Subcutaneous abdominal adipose tissue (tissue), 5 donors: Measurements from ENCODE around the gene EPYC.

ENCODE experiments used
- H3K27ac ChIP-seq: one replicate; pipeline ENCODE4 v1.7.0; 2013; ENCODE audit warnings: low read depth, mild to moderate bottlenecking, inconsistent platforms, low read length, moderate library complexity
- H3K27me3 ChIP-seq, 5 donors: one replicate each; pipeline ENCODE4 v1.7.0; 2013; ENCODE audit warnings: low read length in 5 of 5, inconsistent platforms in 1 of 5; ENCODE audit not compliant: control insufficient read depth in 5 of 5, insufficient read depth in 4 of 5
- H3K36me3 ChIP-seq, 5 donors: one replicate each; pipeline ENCODE4 v1.7.0; 2013; ENCODE audit warnings: low read length in 5 of 5; ENCODE audit not compliant: control insufficient read depth in 5 of 5, insufficient read depth in 5 of 5
- H3K4me1 ChIP-seq, 5 donors: one replicate each; pipeline ENCODE4 v1.7.0; 2013; ENCODE audit warnings: low read length in 5 of 5, mild to moderate bottlenecking in 3 of 5, moderate library complexity in 1 of 5; ENCODE audit not compliant: control insufficient read depth in 5 of 5, insufficient read depth in 5 of 5
- H3K4me3 ChIP-seq, 5 donors: one replicate each; pipeline ENCODE4 v1.7.0; 2013; ENCODE audit warnings: low read length in 5 of 5, low read depth in 1 of 5
- H3K9ac ChIP-seq, 5 donors: one replicate each; pipeline ENCODE4 v1.7.0; 2013; ENCODE audit warnings: low read length in 5 of 5, mild to moderate bottlenecking in 4 of 5, moderate library complexity in 3 of 5
- H3K9me3 ChIP-seq, 5 donors: one replicate each; pipeline ENCODE4 v1.7.0; 2013; ENCODE audit warnings: low read length in 5 of 5; ENCODE audit not compliant: control insufficient read depth in 5 of 5
- donor health status: healthy.
- donor health status: healthy.
- donor health status: healthy.
- donor health status: healthy.
- donor health status: healthy.

EPYC gene

DNA sequence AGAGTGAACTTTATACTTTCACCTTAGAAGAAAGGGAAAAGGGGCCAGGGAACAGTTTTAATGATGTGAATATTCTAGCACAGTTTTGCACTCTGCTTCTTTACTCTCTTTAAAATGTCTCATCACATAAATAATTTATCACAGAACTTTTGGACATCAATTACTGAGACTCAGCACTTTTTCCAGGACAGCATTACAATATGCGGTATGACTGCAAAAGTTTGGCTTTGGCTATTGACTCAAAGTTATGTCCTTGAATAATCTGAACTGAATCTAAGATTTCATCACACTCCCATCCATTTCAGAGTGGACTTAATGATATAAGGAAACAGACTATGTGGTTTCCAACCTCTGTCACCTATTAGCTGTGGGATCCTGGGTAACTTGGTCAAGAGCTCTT is 61.5 kb downstream of the EPYC start:
- H3K36me3 ChIP-seq = no peaks in the 10 kb centered on the region
- no peak overlapping the region for H3K27ac ChIP-seq
- no peaks in the 10 kb centered on the region for H3K9me3 ChIP-seq
- no peaks in the 10 kb centered on the region for H3K27me3 ChIP-seq
- no peak overlapping the region for H3K4me3 ChIP-seq
- peaks cover 0 to 8% (median 0%) of the 10 kb centered on the region in 5 donors for H3K4me1 ChIP-seq
- H3K9ac ChIP-seq = no peak overlapping the region

DNA sequence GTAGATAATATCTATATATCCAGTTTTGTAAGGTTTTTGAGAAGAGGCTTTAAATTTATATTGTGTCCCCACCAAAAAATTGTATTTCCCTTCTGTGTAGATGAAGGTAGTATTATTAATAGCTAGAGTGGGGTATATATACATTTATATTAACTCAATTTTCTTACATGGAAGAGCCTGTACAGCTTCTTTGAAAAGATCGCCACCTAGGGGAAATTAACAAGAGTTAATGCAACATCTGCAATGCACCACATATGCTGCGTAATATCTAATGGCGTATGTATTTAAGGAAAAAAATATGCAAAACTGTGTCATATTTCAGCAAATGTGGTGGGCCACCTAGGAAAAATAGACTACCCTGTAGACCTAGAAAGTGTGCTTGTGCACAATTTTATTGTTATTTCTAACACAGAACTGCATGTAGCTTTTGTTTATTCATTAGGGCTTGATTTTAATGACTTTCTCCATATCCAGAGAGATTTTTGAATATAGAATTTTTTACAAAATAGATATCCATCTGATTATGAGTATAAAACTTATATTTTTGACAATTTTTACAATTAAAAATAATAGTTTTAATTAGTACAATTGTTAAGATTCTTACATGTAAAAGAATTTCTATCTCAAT is 63.8 kb downstream of the EPYC start:
- H3K27me3 ChIP-seq = no peaks in the 10 kb centered on the region

DNA sequence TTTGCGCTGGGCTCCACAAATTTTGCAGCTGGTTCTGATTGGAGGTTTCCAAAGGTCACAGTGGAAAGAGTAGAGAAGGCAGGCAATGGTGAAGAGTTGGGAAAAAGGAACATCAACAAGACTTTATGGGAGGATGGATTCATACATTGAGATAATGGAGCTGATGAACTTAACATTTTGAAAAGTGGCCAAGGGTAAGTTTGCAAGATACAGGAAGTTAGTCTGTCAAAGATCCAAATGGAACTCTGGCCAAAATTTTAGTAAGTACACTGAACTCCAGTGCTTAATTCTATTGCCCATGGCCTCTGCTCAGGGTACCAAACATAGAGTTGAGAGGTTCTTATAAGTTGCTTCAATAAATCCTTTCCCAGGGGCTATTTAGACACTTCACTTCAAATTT is 65.4 kb downstream of the EPYC start:
- no peak overlapping the region for H3K4me3 ChIP-seq
- H3K9ac ChIP-seq = no peak overlapping the region
- no peak overlapping the region for H3K27ac ChIP-seq
- no peaks in the 10 kb centered on the region for H3K27me3 ChIP-seq
- no peaks in the 10 kb centered on the region for H3K36me3 ChIP-seq
- H3K9me3 ChIP-seq = no peaks in the 10 kb centered on the region
- peaks cover 0 to 9% (median 0%) of the 10 kb centered on the region in 5 donors for H3K4me1 ChIP-seq

More for the DNA sequence above, 63.8 kb downstream of the EPYC start:
- Histone ChIP-seq H3K9ac (no peak overlapping the region), H3K27ac (no peak overlapping the region), H3K4me3 (no peak overlapping the region), H3K36me3 (no peaks in the 10 kb centered on the region), H3K4me1 (peaks cover 0 to 9% (median 0%) of the 10 kb centered on the region in 5 donors), H3K9me3 (no peaks in the 10 kb centered on the region)

DNA sequence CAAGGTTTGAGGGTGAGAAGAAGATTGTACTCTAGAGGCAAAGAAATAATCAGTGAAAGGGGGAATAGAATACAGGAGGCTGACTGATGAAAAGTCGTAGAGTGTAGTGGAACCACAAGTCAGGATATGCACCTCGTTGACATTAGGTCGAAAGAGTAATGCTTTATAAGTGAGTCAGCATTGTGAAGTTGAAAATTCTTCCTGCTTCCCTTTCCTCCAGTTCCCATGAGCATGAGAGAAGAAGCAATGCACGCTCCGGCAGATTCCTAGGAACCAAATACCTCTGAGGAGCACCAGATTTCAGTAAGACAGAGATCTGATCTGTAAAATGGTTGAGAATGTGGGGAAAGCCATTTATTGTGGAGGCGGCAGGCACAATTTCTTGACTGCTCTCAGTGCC is 66.3 kb downstream of the EPYC start:
- Histone ChIP-seq H3K4me1 (peaks cover 0 to 9% (median 0%) of the 10 kb centered on the region in 5 donors), H3K27ac (no peak overlapping the region), H3K36me3 (no peaks in the 10 kb centered on the region), H3K27me3 (no peaks in the 10 kb centered on the region), H3K9me3 (no peaks in the 10 kb centered on the region), H3K4me3 (no peak overlapping the region), H3K9ac (no peak overlapping the region)

DNA sequence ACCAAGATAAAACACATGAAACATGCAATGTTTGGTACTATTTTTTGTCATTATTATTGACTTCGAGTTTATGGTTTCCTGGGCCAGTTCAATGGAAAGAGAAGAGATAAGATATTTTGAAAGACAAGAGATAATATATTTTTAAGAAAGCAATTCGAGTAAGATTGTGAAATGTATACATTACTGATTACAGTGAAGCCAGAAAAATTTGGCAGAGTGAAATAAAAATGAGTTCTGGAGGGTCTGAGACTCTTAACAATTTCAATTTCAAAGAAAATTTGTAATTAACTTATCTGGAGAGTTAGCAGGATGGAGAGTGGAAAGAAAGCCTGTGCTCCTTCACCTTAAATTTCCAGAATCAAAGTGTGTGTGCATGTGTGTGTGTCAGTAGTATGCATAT is 67.1 kb downstream of the EPYC start:
- Histone ChIP-seq H3K9ac (no peak overlapping the region), H3K4me3 (no peak overlapping the region), H3K27me3 (no peaks in the 10 kb centered on the region), H3K4me1 (peaks cover 0 to 9% (median 0%) of the 10 kb centered on the region in 5 donors), H3K27ac (no peak overlapping the region), H3K9me3 (no peaks in the 10 kb centered on the region), H3K36me3 (no peaks in the 10 kb centered on the region)

DNA sequence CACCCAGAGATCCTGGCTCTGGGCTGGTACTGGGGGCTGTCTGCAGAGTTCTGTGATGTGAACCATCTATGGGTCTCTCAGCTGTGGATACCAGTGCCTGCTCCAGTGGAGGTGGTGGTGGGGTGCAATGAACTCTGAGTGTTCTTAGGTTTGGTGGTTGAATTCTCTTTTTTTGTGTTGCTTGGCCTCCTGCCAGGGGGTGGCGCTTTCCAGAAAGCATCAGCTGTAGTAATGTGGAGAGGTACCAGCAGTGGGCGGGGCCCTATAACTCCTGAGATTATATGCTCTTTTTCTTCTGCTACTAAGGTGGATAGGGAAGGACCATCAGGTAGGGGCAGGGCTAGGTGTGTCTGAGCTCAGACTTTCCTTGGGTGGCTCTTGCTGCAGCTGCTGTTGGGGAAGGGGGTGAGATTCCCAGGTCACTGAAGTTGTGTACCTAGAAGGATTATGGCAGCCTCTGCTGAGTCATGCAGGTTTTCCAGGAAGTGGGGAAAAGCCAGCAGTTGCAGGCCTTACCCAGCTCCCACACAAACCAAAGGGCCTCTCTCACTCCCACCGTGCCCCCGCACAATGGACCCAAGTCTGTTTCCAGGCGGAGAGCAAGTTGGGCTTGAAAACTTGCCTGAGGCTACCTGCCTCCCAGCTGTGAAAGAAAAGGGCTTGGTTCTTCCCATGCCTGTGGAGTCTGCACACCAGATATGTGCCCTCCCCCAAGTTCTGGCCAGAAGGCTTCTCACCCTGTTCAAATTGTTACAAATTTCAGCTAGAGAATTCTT is 68.4 kb downstream of the EPYC start:
- Histone ChIP-seq H3K27ac (no peak overlapping the region), H3K4me3 (no peak overlapping the region), H3K4me1 (peaks cover 0 to 9% (median 0%) of the 10 kb centered on the region in 5 donors), H3K27me3 (no peaks in the 10 kb centered on the region), H3K9me3 (no peaks in the 10 kb centered on the region), H3K36me3 (no peaks in the 10 kb centered on the region), H3K9ac (no peak overlapping the region)

DNA sequence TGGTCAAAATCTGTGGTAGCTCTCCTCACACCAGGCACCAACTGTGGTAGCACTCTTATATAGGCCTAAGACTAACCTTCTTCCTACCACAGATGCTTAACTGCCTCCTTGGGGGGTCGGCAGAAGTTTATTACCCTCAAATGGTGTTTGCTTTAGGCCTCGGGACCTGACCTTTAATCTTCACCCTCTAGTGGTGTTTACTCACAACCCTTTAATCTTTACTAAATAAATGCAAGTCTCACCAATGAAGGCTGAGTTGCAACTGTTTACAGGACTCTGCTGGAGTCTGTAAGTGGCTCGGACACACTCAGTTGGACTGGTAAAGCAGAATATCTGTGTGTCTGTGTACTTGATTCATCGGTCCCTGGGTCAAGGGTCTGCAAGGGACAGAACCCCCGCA is 79.2 kb downstream of the EPYC start:
- peaks cover 0 to 8% (median 0%) of the 10 kb centered on the region in 5 donors for H3K9me3 ChIP-seq
- no peak overlapping the region for H3K4me3 ChIP-seq
- H3K27me3 ChIP-seq = no peaks in the 10 kb centered on the region

DNA sequence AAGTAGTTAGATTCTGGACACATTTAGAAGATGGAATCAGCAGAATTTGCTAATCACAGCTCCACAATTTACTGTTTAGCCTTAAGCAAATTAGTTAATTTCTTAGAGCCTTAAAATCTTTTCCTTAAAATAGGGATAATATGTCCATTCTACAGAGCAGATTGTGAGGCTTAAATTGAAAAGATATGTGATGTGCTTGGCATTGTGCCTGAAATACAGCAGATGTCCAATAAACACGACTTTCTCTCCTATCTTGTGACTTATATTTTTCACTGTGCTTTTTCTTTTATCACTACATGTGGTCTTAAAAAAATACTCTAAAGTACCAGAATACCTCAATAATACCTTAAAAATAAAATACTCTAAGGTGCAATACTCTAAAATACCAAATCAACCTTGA is 80.4 kb downstream of the EPYC start:
- Histone ChIP-seq H3K9me3 (peaks cover 0 to 4% (median 0%) of the 10 kb centered on the region in 5 donors), H3K4me1 (no peaks in the 10 kb centered on the region), H3K36me3 (no peaks in the 10 kb centered on the region), H3K9ac (no peak overlapping the region), H3K27me3 (no peaks in the 10 kb centered on the region), H3K27ac (no peak overlapping the region), H3K4me3 (no peak overlapping the region)

More for the DNA sequence above, 79.2 kb downstream of the EPYC start:
- Histone ChIP-seq H3K27ac (no peak overlapping the region), H3K9ac (no peak overlapping the region), H3K4me1 (no peaks in the 10 kb centered on the region), H3K36me3 (no peaks in the 10 kb centered on the region)

DNA sequence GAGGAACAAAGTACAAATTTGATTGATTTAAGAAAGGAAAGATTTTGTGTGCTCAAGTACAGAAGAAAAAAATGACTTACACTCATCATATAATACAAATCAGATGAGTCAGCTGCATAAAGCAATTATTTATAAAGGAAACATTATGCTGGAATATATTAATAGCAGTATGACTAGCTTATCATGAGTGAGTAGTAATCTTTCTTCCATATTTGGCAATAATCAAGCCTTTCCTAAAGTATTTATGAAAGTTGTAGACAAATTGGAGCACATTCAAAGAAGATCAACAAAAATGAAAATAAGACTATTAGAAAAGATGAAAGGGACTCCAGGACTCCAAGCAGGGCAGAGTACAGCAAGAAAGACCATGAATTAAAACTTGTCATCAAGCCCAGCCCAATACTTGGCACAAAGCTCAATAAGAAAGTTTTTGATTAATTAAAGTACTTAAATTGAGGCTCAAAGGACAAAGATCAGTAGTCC is 82.6 kb downstream of the EPYC start:
- no peaks in the 10 kb centered on the region for H3K27me3 ChIP-seq
- no peaks in the 10 kb centered on the region for H3K4me1 ChIP-seq
- H3K36me3 ChIP-seq = no peaks in the 10 kb centered on the region
- no peak overlapping the region for H3K4me3 ChIP-seq
- H3K9me3 ChIP-seq = no peaks in the 10 kb centered on the region
- H3K27ac ChIP-seq = peak overlapping the region; percentile 19
- H3K9ac ChIP-seq = no peak overlapping the region

DNA sequence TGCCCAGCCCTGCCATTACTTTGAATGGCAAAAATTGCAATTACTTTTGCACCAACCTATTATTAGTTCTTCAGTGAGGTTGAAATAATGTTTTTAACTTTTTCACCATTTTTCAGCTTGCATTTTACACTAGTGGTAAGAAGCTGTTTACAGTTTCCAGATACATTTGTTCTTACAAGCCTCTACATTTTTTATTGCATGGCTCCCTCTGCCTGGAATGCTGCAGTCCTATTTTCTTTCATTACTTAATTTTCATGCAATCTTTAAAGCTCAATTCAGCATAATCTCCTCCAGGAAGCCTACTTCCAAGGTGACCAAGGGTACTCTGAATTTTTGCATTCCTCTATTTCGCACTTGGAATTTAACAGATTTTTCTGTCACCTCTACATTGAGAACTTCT is 83.2 kb downstream of the EPYC start:
- H3K27ac ChIP-seq = no peak overlapping the region
- H3K27me3 ChIP-seq = no peaks in the 10 kb centered on the region
- H3K4me1 ChIP-seq = no peaks in the 10 kb centered on the region
- no peak overlapping the region for H3K4me3 ChIP-seq
- no peaks in the 10 kb centered on the region for H3K36me3 ChIP-seq
- H3K9me3 ChIP-seq = no peaks in the 10 kb centered on the region
- no peak overlapping the region for H3K9ac ChIP-seq
